Activated T-cell treated with anti-CD3 and anti-CD28 coated beads, Interleukin-2, amount 50 U/mL, for 4 hours (primary cell): Measurements from ENCODE around the gene HERPUD2. TPM values are rescaled to one million over a fixed set of nuclear protein-coding genes. Genes with fewer than 3 reads are reported as not detected.
"Not testable (repeated sequence)": the region's sequence is repeated elsewhere in the genome, so short reads cannot be mapped to it uniquely, and the experiment has no call there.

Experiments
- ATAC-seq, 2 donors: fragments of 200-7000 bp; cut with Tn5 transposase; one replicate each; pipeline ENCODE4 v1.10.0; 2021
- DNase-seq: peaks from one replicate; pipeline ENCODE4 v3.0.0-alpha.2; 2020
- H3K27me3 Mint-ChIP-seq: one replicate; pipeline ENCODE4 v1.8.0; 2021; ENCODE audit warnings: low read depth, mixed read lengths
- H3K36me3 Mint-ChIP-seq: one replicate; pipeline ENCODE4 v1.8.0; 2022; ENCODE audit warnings: mixed read lengths; ENCODE audit not compliant: insufficient read depth
- H3K4me1 Mint-ChIP-seq: one replicate; pipeline ENCODE4 v1.8.0; 2021; ENCODE audit warnings: low read depth, mixed read lengths
- H3K4me3 Mint-ChIP-seq: one replicate; pipeline ENCODE4 v1.8.0; 2021; ENCODE audit warnings: mild to moderate bottlenecking, moderate library complexity, mixed read lengths
- H3K9me3 Mint-ChIP-seq: one replicate; pipeline ENCODE4 v1.8.0; 2021; ENCODE audit warnings: mixed read lengths
- total RNA-seq, 3 donors: library from RNA; stranded (reverse); gene quantifications; one replicate each; pipeline ENCODE4 v1.2.1, GENCODE V29; 2021

HERPUD2 gene
- total RNA-seq, 3 donors from 2014 or later, result 14.9 to 18.5 (median 15.8) TPM

DNA sequence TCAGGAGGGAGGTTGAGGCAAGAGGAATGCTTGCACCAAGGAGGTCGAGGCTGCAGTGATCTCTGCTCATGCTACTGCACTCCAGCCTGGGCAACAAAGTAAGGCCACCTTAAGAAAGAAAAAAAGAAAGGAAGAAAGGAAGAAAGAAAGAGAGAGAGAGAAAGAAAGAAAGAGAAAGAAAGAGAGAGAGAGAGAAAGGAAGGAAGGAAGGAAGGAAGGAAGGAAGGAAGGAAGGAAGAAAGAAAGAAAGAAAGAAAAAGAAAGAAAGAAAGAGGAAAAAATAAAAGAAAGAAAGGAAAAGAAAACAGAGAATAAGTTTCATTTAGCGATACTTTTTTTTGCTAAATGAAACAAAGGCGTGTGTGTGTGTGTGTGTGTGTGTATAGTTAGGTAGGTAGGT, 110.4 kb downstream of the HERPUD2 start:
- not testable (repeated sequence) for ATAC-seq, DNase-seq, H3K9me3 Mint-ChIP-seq, H3K36me3 Mint-ChIP-seq, H3K4me3 Mint-ChIP-seq, H3K4me1 Mint-ChIP-seq, H3K27me3 Mint-ChIP-seq

Other genes starting within 250 kb of the HERPUD2 start
- 100 to 1,000 TPM; 174 to 192 (median 180) TPM for gene SEPTIN7, start 105.9 kb upstream of the HERPUD2 start, total RNA-seq